GM19452 (cell line): ENCODE measurements around the gene CHD9.

Experiments
- ATAC-seq: cut with Tn5 transposase; IDR thresholded peaks from one replicate; pipeline ENCODE4 v1.9.1; 2021; ENCODE audit not compliant: unreplicated experiment

Gene CHD9

DNA sequence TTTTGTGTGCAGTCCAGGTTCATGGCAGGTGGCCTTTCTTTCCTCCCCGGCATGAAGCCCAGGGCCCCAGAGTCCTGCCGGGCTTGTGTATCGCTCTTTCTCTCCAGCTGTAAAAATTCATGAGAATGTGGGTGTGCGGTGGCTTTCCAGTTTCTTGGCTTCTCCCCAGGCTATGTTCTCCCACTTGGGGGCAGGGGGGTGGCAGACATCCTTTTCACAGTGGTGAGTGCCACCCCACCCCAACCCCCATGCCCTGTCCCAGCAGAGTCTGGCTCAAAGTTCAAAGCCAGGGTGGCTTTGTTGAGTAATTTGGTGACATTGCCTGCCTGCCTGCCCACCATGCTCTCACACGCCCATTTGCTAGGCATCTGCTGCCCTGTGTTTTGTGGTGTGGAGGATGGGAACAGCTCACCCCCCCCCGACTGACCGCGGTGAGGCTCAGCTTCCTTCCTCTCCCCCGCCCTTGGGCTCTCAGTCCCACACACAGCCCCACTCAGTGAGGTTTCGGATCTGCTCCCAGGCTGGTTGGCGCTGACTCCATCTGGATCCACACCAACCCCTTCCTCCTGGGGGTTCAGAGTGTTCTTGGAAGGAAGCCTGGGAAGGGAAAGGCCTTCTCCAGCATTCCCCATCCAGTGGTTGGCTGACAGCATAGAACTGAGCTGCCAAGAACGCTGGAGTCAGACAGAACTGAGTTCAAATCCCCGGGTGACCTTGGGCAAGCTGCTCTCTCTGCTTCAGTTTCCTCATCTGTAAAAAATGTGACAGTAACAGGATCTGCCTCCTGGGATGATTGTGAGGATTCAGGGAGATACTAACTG lies 36.0 kb downstream of the CHD9 start:
- ATAC-seq: peak; percentile 48

DNA sequence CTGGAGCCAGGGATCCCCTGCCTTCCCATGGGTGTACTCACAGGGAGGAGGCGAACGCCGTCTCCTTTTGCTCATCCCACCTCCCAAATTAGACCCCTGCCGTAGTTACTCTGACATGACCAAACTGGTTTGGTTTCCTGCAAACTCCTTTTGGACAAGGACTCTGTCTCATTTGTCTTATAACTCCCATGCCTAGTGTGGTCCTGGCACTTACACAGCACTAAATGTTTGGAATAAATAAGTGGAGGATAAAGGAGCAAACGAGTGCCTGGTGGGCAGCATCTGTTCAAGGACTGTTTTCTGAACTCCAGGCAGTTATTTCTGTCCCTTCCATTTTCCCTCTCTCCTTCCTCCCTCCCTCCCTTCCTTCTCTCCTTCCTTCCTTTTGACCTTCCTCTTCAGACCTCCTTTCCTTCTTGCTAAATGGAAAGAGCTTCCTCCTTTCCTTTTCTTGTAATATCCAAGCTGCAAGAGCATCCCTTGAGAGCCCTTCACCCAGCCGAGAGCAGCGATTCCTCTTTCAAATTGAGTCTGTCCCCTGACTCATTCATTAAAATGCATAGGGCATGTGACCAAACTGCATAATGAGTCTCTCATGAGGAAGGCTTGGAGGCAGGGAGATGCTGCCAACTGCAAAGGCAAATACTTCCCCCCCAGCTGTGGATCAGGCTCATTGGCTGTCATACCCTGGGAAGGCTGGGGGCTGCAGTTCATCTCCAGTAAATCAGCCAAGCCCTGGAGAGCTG lies 36.8 kb downstream of the CHD9 start:
- ATAC-seq: peak; percentile 46

DNA sequence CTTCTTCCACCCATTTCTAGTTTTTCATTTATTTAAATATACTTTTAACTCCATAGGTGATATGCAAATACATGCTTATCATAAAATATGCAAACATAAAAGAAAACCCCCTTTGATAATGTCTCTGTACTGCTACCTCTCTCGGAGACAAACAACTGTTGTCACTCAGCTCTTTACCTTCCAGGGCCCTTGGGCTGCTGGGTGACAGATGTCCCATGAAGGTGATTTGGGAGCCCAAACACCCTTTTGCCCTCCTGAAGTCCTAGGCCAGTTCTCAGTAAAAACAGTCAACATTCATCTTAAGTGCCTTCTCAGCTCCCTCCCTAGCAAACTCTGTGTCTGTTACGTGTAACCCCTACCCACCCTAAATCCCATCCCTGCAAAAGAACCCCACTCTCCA lies 37.5 kb downstream of the CHD9 start:
- ATAC-seq: no peak

DNA sequence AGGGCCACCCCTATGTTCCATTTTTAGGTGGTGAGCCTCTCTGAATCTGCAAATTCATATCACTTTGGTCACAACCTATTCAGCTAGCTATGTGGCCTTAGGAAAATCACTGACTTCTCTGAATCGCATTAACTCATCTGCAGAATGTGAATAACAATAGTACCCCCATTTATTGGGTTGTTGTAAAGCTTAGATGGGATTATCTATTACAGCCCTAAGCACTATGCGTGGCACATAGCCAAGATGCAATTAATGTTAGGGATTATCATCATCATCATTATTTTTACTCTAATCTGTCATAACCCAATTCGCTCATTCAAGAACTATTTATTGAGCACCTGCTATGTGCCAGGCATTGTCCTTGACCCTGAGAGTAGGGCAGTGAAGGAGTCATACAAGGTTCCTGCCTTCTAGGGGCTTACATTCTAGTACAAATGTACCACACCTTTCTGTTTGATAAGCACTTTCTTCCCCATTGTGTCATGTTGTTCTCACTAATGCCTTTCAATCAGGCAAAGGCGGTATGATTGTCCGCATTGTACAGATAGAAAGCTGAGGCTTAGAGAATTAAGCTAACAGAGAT lies 38.5 kb downstream of the CHD9 start:
- ATAC-seq: no peak

DNA sequence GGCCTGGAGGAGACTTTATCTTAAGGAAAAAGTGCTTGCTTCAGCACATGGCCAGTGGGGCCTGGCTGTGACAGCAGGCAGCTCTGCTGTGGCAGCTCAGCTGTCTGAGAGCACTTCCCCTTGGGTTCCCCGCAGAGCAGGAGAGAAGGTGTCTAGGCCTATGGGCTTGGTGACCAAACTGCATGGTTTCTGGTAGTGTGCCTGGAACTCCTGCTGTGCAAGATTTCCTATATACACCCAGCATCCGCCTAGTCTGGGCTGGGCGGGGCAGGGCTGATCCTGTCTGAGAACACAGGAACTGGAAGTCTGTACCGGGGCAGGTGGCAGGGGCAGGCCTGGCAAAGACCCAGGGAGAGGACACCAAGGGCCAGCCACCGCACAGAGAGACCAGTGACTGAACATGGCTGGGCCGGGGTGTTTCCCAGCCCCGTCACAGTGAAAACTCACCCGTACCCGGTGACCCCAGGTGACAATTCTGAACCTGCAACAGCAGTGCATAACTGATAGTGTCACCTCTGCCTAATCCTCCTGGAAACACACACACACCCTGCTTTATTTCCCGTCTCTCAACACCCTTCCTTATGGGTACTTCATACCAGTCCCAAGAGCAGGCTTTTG lies 39.3 kb downstream of the CHD9 start:
- ATAC-seq: peak; percentile 47

DNA sequence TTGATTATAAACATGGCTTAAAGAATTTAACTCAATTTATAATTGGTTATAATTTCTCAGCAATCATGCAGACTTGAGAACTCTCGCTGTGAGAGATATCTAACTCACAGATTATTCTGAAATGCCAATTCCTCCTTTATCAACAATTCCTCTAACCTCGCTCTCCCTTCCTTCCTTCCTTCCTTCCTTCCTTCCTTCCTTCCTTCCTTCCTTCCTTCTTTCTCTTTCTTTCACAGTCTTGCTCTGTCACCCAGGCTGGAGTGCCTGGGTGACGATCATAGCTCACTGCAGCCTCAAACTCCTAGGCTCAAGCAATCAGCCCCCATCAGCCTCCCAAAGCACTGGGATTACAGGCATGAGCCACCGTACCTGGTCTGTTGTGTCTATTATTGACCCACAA lies 42.4 kb downstream of the CHD9 start:
- ATAC-seq: no peak

DNA sequence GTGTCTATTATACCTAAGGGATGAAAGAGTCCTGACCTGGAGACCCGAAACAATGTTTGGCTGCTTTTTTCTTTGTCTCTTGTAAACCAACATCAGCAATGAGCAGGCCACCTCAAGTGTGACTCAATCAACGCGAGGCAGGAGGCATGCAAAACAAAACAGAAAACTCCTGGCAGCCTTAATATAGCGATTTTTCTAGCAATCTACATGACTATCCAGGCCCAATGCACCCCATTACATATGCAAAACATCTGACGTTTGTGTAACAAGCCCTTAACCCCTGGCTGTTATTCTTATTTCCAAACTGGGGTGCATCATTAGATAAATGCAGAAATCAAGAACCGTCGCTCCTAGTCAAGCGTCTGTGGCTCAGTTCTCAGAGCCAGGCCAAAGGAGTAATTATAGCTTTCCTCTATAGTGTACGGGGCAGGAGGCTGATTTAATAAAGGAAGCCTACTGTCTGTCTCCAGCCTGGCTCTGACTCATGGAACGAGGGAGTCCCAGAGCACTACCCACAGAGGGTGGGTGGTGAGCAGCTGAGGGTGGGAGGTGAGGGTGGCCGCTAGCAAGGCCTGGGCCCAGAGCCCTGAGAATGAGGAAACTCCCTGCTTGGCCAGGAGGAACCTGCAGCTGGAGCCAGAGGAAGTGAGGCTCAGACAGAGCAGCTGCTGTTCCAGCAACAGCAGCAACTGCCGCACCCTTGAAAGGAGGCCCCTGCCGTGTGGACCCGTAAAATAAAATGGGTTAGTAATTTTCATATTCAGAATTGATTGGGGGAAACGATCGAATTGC lies 43.9 kb downstream of the CHD9 start:
- peak; percentile 69 for ATAC-seq

DNA sequence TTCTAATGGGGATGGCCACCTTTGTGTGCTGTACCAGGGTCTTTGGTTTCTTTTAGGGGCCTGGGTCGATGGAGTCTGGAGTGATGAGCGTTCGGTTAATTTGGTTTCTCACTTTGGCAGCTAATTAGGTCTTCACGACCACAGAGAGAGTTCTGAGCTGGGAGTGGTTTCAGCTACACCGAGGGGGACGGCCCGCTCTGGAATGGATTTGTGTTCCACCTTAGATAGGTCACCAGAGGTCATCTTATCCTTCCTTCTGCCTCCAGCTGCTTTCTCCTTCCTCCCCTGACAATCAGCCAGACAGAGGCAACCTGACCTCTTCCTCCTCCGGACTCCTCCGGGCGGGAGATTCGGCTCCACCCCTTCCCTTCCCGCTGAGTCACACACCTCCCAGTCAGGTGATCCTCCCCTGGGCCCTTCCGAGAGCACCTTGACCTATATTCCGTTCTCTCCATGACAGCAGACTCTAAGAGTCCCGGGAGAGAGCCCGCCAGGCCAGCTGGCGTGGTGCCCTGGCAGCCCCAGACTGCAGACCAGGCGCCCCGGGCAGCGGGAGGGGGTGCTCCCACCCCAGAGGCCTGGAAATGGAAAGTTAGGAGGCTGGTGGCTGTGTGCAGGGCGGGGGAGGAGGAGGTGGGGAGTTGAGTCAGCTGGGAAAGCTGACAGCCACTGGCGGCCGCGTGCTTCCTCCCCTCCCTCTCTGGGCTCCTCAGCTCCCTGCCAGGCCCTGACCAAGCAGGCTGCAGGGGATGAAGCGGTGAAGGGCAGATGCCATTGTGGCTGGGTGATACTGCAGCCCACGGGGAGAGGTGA lies 44.7 kb downstream of the CHD9 start:
- ATAC-seq: peak; percentile 59

DNA sequence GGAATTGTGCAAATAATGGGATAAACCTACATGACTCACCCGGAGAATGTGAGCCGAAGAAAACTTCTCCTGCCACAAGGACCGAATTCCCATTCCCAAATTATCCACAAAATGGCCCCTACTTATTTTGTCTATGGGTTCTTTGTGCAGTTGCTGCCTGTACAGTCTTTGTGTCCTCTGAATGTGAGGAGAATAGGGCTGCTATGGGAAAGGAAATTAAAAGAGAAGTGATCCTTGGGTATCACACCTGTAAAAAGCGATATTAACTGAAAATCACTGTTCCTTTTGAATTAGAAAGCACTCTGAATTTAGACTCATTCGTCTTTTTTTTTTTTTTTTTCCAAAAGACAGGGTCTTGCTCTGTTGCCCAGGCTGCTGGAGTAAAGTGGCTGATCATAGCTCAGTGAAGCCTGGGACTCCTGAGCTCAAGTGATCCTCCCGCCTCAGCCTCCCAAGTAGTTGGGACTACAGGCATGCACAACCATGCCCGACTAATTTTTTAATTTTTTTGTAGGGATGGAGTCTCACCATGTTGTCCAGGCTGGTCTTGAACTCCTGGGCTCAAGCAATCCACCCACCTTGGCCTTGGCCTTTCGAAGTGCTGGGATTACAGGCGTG lies 45.4 kb downstream of the CHD9 start:
- no peak for ATAC-seq

DNA sequence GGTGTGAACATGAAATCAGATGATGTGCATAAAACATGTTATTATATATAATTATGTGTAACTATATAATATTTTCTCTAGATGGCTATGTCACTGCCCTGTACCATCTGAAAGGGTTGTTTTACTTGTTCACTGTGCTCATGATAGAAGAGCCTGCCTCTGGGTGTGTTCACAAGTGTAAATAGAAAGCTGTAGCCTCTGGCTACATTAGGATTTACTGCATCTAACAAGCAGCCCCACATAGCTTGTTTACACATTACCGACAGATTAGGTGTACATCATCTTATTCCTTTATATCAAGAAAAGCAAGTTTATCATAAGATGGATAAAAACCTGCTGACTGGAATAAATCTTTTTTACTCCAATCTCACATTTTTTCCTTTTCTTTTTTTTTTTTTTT lies 46.1 kb downstream of the CHD9 start:
- no peak for ATAC-seq

DNA sequence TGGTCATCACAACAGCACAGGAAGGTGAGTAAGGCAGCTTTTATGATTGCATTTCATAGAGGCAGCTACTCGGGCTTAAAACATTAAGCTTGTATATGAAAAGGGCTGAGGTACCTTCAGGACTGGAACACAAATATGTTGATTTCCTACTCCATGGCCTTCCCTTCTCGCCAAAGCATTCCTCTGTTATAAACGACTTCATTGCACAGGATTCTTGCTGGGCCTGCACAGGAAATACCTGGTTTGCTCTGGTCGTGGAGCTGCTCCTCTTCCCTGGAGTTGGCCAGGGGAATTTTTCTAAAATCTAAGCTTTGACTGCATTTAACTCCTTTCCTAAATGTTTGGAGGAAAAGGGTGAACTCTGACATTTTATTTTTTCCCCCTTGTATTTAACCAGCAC lies 49.0 kb downstream of the CHD9 start:
- ATAC-seq: no peak

DNA sequence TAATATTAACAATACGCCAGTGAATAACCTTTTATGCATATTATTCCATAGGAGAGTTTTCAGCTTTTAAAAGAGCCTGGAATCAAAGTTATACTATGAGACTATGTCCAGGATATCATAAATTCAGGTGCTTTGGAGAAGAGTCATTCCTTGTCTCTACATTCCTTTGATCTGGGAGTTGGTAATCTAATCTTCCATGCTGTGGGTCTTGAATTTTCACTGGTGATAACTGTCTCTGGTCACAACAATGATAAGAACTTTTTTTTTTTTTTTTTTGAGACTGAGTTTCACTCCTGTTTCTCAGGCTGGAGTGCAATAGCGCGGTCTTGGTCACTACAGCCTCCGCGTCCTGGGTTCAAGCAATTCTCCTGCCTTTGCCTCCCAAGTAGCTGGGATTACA lies 50.8 kb downstream of the CHD9 start:
- no peak for ATAC-seq

DNA sequence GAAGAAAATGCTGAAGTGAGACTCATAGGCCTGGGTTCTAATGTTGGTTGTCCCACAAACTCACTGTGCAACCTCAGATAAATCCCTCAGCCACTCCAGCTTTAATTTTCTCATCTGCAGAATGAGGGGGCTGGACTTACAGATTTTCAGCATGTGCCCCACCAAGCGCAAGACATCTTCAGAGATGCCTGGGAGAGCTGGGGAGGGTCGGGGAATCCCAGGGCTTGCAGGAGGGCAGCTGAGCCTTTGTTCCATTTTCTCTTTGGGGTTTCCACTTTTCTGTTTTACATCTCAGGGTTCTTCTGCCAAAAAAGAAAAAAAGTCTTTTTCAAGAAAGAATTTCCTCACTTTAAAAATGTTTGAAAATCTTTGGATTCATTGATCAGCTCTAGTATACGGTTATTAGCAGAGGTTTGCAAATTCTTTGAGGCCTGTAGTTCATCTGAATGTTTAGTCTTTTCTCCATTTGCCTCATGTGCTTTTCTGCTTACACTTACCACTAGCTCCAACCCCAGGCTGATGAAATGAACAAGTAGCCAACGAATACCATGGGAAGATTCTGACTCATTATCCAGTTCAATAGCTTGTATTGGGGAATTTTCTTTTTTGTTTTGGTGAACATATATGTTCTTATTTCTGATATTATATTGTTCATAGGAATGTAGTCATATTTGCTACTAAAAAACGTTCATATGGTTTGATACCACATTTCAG lies 56.4 kb downstream of the CHD9 start:
- no peak for ATAC-seq

DNA sequence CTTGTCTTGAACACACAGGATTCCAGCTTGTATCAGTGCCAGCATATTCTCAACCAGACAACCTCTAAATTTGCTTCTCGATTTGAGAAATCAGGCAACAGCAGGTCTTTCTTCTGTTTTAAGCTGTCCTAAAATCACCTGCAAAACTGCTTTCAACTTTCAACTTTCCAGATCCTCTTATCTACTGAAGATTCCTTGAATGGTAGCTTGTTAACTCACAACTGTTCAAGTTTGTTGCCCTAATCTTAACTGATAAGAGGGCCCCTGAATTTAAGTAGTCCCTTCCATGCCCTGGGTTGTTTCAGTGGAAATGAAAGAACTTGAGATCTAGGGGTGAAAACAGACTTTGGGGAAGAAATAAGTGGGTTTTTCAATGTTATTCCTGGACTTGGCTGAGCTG lies 57.2 kb downstream of the CHD9 start:
- ATAC-seq: no peak

DNA sequence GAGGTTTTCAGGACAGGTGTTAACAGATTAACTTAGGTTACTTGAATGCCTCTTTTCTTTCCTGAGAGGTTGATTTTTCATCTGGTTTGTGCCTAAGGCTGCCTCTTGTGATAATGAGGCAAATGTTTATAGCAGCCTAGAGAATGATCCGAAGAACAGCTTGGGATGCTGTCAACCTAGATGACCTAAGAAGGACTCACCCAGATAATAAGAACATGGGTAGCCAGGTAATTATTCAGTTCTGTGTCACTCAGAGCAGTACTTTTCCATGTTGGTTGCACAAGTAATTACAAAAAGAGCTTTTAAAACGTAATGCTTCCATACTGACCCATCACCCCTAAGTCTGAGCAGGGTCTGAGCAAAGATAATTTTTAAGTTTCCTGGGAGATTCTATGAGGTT lies 60.3 kb downstream of the CHD9 start:
- no peak for ATAC-seq

DNA sequence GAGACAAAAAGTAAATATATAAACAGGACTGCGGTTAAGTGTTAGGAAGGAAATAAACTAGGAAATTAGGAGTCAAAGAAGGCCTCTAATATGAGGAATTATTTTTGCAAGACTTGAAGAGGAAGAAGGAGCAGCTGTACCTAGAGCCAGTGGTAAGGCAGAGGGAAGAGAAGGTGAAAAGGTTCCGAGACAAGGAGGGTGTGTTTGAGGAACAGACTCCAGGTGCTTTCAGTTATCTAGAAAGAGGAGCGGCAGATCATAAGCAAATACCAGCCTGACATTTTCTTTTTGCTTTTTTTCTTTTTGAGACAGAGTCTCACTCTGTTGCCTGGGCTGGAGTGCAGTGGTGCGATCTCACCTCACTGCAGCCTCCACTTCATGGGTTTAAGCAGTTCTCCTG lies 61.0 kb downstream of the CHD9 start:
- ATAC-seq: no peak

DNA sequence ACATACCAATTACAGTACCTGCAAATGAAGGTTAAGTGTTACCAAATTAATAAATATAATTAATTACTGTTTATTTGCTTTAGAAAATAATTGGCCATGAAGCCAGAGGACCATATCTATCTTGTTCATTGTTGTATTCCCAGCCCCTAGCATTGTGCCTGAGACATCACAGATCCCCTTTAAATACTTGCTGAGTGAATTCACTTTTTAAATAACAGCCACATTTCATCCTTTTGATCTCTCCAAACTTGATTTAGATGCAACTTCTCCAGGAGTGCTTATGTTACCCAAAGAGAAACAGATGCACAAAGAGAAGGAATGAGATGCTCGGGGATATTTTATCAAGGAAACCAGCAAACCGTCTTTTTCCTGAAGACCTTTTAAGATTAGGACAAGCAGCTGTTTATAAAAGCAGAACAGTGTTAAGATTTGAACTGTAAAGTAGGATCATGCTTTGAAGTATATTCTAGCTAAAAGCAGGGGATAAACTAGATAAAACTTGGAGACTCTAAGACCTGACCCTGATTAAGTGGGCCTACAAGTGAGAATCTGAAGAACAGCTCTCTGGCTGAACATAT lies 66.3 kb downstream of the CHD9 start:
- ATAC-seq: no peak

DNA sequence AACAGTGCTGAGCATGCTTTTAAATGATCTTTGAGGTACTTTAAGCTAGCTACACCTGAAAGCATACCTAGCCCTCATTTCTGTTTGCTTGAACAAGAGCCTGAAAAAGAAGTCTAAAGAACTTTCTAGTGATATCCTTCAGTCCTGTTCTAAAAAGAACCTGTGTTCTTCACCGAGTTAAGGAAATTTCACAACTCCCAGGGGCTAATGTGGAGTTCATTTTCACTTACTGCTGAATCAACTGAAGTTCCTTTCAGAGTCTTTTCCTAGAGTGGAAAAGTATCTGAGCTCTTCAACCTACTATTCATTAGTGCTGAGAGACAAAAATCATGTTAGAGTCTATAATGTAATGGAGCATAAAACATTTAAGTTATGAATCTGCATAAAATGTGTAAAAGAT lies 66.9 kb downstream of the CHD9 start:
- no peak for ATAC-seq

DNA sequence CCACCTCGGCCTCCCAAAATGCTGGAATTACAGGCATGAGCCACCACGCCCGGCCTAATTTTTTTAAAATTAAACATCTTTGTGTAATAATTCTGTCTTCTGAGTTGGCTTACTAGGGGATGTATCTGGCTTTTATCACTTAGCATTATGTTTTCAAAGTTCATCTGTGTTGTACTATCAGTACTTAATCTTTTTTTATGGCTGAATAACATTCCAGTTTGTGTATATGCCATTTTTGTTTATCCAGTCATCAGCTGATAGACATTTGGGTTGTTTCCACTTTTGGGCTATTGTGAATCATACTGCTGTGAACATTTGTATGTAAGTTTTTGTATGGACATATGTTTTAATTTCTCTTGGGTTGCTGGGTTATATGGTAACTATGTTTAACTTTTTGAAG lies 69.0 kb downstream of the CHD9 start:
- ATAC-seq: no peak
